GM18907 (cell line): ENCODE results near the gene OR10H5.
"Not testable (repeated sequence)": the region's sequence is repeated elsewhere in the genome, so short reads cannot be mapped to it uniquely, and the experiment has no call there.

ENCODE experiments used
- ATAC-seq: cut with Tn5 transposase; IDR thresholded peaks from one replicate; pipeline ENCODE4 v1.9.1; 2021; ENCODE audit warnings: mild to moderate bottlenecking, moderate library complexity; ENCODE audit not compliant: unreplicated experiment

The OR10H5 gene

DNA sequence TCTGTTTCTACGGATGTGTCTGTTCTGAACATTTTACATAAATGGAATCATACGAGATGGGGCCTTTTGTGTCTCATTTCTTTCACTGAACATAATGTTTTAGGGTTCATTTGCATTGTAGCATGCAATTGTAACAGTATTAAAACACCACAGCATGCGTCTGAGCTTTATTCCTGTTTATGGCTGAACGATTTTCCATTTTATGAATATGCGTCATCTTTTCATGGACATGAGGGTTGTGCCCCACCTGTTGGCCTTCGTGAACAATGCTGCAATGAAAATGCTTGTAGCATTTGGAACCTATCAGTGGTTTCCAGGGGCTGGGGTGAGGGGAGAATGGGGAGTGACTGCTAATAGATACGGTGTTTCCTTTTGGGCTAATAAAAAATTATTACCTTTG is 22.9 kb downstream of the OR10H5 start:
- no peak for ATAC-seq

DNA sequence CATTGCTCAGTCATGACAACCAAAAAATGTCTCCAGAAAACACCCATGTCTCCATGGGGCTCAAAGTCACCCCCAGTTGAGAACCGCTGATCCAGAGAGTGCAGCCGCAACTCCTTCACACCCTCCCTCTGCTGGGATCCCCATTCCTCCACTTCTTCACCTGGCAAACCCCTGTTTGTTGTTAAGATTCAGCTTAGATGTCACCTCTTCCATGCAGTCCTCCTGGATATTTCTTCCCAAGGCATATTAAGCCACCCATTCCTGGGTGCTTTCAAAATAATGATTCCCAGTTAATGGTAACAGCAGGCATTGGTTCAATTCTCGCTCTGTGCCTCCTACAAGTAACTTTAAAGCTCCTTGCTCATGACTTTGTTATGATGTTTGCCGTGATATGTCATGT is 24.0 kb downstream of the OR10H5 start:
- ATAC-seq: no peak

DNA sequence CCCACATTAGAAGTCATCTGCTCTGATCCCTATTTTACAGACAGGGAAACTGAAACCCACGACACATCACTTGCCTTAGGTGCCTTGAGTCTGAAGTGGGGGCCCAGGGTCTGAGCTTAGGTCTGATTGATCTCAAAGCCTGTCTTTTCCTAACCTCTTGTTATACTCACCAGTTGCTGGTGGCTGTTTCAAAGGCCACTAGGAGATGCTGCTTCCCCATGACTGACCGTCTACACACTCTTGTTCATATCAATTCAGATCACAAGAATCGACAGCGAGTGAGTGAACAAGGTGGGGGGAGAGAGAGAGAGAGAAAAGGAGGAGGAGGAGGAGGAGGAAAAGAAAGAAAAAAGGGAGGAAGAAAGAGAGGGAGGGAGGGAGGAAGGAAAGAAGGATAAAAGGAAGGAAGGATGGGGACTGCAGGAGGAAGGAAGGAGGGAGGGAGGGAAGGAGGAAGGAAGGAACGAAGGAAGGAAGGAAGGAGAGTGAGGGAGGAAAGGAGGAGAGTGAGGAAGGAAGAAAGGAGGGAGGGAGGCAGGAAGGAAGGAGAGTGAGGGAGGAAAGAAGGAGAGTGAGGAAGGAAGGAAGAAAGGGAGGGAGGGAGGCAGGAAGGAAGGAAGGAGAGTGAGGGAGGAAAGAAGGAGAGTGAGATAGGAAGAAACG is 24.7 kb downstream of the OR10H5 start:
- no peak for ATAC-seq

DNA sequence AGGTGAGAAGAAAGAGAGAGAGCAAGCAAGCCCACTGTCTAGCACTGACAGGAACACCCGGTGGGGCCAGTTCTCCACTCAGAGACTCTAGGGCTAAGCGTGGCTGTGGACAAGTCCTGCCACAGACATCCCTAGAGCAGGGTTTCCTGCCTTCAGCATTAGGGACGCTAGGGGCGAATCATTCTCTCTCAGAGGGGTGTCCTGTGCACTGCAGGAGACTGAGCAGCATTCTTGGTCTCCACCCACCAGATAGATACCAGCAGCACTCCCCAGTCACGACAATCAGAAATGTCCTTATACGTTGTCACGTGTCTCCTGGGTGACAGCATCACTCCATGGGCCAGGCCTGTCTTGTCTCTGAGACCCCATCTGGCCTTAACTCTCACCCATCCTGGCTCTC is 26.5 kb downstream of the OR10H5 start:
- no peak for ATAC-seq

DNA sequence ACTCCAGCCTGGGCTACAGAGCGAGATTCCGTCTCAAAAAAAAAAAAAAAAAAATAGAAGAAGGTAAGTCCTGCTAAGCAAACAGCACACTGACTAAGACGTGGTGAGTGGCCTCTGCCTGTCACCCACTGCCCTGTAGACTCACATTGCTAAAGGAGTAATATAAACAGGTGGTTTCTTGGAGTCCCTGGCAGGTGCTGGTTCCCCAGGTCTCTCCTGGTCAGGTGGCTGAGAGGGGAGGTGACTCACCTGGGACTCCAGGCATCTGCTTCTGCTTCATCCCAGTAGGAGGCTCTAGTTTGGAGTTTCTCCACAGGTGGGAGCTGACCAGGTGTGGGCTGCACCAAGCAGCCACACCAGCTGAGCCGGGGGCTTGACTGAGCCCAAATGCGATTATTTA is 27.8 kb downstream of the OR10H5 start, which contains the start of gene OR10H1:
OR10H1 (minus strand) TSS at position 359 of the 400 bp plus-strand sequence. CDS start 7,627 bp downstream, outside the sequence.
- ATAC-seq: no peak

DNA sequence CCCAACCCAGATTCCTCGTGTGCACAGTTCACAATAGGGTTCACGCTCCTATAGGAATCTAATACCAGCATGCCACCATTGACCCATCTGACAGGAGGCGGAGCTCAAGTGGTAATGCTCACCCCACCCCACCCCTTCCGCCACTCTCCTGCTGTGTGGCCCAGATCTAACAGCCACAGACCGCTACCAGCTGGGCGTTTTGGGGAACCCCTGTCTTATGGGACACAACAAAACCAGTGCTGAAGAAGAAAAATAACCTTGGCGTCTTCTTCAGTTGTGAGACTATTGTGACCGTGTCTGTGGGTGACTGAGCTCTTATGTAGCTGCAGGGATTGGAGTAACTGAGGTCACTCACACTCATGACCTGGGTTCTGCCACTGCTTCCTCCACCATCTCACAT is 33.2 kb downstream of the OR10H5 start:
- ATAC-seq: no peak

DNA sequence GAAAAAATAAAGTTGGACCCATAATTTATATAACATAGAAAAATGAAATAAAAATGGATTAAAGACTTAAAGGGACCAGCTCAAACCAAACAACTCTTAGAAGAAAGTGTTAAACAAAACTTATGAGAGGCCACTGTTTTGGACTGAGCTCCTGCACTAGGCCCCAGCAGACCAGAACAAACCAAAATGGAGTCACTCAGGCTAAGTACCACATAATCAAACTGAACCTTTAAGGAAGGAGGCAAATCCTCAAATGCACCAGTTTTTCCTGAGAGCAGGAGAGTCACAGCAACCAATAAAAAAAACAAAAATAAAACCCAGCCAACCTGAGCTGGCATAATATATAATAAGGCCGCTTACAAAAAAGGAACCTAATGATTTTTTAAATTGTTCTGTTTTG is 38.3 kb downstream of the OR10H5 start:
- ATAC-seq: no peak

DNA sequence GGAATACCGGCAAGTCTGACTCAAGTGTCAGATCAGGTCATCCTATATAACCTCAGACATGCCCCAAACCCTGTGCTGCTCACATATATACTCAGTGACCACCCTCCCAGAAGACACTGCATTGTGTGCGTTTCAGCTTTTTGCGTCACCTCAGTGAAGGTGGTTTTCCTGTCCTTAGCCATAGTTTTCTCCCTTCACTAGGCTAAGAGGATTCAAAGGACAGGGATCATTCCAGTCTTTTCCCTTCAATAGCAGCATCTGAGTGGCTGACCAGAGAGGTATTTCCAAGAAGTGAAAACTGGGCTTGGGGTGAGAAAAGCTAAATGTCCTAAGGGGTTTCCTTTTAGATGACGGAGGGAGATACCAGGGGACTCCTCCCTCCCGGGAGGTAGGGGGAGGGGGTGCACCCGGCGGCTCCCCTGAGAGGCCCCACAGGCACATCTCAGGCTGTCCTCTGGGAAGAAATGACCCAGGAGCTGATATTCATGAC is 40.7 kb downstream of the OR10H5 start:
- ATAC-seq: no peak

DNA sequence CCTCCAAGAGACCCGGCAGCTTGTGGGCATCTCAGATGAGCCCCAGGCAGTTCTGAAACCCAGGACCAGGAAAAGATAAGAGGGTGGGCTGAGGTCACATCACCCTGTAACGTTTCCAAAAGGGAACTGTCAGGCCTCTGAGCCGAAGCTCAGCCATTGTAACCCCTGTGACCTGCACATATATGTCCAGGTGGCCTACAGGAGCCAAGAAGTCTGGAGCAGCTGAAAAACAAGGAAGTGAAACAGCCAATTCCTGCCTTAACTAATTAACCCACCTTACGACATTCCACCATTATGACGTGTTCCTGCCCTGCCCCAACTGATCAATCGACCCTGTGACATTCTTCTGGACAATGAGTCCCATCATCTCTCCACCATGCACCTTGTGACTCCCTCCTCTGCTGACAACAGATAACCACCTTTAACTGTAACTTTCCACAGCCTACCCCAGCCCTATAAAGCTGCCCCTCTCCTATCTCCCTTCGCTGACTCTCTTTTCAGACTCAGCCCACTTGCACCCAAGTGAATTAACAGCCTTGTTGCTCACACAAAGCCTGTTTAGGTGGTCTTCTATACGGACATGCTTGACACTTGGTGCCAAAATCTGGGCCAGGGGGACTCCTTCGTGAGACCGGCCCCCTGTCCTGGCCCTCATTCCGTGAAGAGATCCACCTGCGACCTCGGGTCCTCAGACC is 41.3 kb downstream of the OR10H5 start:
- not testable (repeated sequence) for ATAC-seq

DNA sequence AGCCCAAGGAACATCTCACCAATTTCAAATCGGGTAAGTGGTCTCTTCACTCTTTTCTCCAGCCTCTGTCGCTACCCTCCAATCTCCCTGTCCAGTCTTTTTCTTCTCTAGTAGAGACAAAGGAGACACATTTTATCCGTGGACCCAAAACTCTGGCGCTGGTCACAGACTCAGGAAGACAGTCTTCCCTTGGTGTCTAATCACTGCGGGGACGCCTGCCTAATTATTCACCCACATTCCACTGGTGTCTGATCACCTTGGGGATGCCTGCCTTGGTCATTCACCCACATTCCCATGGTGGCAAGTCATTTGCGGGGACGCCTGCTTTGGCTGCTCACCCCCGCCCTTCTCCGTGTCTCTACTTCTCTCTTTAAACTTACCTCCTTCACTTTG is 41.8 kb downstream of the OR10H5 start:
- ATAC-seq: no peak

DNA sequence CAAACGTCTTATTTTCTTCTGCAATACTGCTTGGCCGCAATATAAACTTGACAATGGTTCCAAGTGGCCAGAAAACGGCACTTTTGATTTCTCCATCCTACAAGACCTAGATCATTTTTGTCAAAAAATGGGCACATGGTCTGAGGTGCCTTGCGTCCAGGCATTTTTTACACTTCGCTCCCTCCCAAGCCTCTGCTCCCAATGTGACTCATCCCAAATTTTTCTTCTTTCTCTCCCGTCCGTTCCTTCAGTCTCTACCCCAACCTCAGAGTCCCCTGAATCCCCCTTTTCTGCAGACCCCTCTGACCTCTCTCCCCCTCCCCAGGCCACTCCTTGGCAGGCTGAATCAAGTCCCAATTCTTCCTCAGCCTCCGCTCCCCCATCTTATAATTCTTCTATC is 42.3 kb downstream of the OR10H5 start:
- ATAC-seq: no peak

DNA sequence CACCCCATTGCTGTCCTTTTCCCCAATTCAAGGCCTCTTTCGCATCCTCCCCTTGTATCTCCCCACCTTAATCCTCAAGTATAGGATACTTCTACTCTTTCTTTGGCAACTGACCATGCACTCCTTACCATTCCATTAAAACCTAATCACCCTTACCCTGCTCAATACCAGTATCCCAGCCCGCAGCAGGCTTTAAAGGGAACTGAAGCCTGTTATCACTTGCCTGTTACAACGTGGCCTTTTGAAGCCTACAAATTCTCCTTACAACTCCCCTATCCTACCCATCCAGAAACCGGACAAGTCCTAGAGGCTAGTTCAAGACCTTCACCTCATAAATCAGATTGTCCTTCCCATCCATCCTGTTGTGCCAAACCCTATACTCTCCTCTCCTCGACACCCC is 44.2 kb downstream of the OR10H5 start:
- no peak for ATAC-seq

DNA sequence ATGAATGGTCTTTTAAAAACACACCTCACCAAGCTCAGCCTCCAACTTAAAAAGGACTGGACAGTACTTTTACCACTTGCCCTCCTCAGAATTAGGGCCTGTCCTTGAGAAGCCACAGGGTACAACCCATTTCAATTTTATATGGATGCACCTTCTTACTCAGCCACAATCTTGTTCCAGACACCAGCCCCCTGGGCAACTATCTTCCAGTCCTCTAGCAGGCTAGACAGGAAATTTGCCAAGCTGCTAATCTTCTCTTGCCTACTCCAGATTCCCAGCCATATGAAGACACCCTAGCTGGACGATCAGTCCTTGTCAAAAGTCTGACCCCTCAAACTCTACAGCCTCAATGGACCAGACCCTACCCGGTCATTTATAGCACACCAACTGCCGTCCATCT is 46.8 kb downstream of the OR10H5 start:
- not testable (repeated sequence) for ATAC-seq

DNA sequence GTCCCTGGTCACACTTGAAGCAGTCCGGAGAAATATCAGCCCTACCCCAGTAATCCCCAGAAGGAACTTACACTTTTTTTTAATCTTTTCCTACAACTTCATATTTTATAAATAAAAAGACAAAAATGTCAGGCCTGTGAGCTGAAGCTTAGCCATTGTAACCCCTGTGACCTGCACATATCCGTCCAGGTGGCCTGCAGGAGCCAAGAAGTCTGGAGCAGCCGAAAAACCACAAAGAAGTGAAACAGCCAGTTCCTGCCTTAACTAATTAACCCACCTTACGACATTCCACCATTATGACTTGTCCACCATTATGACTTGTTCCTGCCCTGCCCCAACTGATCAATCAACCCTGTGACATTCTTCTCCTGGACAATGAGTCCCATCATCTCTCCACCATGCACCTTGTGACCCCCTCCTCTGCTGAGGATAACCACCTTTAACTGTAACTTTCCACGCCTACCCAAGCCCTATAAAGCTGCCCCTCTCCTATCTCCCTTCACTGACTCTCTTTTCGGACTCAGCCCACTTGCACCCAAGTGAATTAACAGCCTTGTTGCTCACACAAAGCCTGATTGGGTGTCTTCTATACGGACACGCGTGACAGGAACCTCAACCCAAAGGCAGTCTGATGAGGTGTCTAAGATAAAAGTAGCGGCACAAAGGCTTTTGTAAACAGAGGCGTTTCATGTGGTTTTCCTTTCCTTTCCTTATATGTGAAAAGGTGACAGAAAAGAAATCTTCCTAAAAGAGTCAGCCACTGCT is 48.3 kb downstream of the OR10H5 start:
- ATAC-seq: not testable (repeated sequence)

DNA sequence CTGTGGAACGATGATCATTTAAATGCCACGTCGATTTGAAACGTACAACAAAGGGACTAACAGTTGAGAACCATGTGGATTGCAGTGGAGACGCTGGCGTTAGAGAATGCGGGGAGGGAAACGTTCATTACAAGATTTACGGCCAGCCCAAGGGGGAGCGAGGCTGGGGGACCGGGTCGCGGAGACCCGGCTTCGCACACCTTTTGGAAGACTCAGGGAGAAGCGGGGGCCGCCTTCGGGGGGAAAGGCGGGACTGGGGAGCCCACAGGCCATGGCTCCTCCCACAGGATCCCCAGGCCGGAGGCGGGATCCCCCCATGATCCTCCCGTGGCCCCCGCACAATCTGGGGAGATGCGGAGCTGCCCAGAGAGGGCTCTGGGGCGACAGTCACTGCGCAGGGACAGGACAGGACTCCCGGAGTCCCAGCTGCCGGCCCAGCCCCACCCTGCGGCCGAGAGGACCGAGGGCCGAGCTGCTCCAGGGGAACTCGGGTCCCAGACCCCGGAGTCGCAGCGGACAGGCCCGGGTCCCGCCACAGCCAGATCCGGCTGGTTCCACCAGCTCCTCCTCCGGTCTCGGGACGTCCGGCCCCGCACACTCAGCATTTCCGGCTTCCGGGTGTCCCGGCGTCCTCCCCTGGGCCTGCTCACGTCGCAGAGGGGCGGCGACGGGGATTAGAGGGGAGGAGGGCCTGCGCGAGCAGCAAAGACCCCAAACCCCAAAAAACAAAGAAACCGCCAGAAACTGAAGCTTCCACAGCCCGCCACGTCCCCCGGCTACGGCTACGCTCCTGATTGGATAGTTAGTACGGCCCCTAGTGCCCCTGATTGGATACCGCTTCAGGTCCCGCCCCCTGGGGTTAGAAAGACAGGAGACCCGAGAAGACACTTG is 49.1 kb downstream of the OR10H5 start:
- peak; percentile 98 for ATAC-seq

DNA sequence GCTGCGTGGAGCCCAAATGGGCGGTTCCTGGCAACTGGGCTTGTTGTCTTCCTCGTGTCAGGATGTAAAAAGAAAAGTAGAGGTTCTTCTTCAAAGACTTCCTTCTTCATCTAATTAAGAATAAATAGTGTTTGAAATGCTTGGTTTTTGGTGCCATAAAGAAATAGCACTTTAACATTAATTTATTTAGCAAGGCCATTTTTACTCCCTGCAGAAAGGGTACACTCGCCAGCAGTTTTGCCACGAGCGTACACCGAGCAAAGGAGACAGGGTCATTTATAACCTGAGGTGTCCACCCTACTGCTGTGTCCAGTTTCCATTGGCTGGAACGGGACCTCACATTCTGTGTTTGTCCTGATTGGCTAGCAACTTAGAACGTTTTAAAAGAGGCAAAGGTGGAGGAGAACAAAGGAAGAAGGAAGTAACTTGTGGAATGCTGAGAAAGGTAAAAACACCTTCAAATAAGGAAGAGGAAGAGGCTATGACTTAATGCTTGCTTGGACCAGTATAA is 49.8 kb downstream of the OR10H5 start:
- ATAC-seq: no peak

DNA sequence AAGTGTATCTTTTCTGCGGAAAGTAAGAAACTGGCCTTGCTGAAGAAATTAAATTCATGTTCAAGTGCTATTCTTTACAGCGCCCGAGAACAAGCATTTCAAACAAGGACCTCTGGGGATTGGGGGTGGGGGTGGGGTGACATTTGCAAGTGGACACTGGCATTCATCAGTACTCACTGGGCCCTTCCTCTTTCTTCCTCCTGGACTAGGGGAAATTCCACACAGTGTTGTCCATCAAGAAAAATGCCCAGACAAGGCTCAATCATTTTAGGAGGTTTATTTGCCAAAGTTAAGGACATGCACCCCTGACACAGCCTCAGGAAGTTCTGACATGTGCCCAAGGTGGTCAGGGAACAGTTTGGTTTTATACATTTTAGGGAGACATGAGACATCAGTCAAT is 50.9 kb downstream of the OR10H5 start:
- no peak for ATAC-seq

DNA sequence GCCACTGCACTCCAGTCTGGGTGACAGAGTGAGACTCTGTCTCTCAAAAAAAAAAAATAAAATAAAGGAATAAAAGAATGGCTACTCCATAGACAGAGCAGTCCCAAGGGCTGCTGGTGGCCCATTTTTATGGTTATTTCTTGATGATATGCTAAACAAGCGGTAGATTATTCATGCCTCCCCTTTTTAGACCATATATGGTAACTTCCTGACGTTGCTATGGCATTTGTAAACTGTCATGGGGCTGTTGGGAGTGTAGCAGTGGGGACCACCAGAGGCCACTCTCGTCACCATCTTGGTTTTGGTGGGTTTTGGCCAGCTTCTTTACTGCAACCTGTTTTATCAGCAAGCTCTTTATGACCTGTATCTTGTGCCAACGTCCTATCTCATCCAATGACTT is 52.4 kb downstream of the OR10H5 start:
- ATAC-seq: not testable (repeated sequence)

DNA sequence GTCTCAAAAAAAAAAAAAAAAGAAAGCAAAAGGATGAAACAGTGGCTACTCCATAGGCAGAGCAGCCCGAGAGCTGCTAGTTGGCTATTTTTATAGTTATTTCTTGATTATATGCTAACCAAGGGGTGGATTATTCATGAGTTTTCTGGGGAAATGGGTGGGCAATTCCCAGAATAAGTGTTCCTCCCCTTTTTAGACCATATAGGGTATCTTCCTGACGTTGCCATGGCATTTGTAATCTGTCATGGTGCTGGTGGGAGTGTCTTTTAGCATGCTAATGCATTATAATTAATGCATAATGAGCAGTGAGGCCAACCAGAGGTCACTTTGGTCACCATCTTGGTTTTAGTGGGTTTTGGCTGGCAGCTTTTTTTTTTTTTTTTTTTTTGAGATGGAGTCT is 53.4 kb downstream of the OR10H5 start:
- no peak for ATAC-seq

DNA sequence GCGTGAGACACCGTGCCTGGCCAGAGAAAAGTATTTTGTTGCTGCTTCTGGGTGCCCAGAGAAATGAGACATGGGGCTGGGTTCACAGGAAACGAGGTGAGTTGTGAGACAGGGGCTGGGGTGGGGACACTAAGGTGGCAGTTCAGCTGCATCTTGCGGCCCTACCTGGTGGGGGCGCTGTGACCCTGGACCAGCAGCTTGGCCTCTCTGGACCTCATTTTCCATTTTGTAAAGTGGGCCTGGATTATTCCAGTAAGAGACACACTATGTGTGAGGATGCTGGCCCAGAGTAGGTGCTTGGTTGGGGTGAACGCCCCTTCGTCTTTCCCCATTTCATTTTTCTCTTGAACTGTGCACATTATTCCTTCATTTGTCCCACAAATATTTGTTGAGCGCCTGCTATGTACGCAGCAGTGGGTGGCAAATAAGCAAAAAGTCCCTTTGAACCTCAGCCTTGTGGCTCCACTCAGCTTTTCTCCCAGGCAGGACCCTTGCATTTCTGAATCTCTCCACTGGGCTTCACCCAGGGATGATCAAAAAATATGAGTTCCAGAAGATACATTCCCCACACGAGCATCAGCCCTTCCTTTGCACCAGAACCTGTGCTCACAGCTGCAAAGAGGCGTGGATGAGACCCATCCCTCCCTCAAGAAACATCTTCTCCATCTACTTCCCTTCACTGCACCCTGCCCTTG is 54.6 kb downstream of the OR10H5 start:
- no peak for ATAC-seq
